GM19452 (cell line): ENCODE results near the gene HAAO.
A peak's percentile ranks its signal among the peaks of the same experiment; 100 is the strongest.

Experiments
- ATAC-seq: cut with Tn5 transposase; IDR thresholded peaks from one replicate; pipeline ENCODE4 v1.9.1; 2021; ENCODE audit not compliant: unreplicated experiment

The HAAO gene

DNA sequence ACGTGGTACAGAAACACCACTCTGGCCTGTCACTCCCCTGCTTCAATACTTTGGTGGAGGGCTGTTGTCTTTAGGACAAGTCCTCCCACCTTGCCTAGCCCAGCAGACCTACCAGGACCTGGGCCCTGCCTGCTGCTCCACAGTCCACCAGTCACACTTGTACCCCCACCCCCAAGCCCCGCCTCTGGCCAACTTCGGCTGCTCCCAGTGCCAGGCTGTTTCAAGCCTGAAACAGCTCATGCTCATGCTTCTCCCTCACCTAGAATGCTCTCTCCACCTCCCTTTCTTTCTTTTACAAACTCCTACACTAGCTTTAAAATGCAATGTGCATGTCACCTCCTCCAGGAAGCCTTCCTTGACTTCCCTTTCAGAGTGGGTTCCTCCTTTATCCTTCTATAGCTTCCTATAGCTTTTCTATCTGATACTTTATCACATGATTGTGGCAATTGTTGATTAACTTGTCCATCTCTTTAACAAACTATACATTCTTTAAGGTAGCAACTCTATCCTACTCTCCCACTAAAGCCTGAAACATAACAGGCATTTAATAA, 23.6 kb downstream of the HAAO start:
- no peak for ATAC-seq

DNA sequence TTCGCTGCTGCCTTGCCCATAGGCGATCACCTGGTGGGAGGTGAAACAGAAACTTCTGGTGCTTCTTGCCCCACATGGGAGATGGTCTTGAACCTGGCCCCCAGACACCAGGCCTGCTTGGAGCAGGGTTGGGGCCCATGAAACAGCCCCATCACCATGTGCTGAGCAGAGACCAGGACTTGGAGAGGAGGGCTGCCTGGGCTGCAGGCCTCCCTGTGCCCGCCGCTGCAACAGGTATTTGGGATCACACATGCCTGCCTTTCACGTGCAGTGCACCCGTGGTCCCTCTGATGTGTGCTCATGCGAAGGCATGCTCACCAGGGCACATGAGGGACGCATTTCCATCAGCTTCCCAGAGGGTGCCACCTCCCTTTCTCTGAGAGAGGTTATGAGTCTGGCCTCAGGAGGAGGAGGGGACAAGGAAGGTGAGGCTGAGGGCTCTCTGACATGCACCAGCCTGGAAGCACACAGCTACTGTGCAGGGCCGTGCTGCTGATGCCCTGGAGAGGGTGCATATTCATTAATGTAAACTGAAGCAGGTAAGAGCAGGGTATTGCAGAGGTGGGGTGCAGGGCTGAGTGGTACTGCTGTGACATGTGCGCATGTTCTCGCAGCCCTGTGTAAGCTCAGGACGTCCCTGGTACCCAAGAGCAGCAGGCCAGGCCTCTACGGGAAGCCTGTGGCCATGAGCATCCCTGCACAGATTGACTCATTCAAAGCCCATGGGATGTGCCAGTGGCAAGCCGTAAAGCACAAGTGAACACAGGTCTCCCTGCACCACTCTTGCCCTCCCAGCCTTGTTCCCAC, 24.3 kb downstream of the HAAO start:
- no peak for ATAC-seq

DNA sequence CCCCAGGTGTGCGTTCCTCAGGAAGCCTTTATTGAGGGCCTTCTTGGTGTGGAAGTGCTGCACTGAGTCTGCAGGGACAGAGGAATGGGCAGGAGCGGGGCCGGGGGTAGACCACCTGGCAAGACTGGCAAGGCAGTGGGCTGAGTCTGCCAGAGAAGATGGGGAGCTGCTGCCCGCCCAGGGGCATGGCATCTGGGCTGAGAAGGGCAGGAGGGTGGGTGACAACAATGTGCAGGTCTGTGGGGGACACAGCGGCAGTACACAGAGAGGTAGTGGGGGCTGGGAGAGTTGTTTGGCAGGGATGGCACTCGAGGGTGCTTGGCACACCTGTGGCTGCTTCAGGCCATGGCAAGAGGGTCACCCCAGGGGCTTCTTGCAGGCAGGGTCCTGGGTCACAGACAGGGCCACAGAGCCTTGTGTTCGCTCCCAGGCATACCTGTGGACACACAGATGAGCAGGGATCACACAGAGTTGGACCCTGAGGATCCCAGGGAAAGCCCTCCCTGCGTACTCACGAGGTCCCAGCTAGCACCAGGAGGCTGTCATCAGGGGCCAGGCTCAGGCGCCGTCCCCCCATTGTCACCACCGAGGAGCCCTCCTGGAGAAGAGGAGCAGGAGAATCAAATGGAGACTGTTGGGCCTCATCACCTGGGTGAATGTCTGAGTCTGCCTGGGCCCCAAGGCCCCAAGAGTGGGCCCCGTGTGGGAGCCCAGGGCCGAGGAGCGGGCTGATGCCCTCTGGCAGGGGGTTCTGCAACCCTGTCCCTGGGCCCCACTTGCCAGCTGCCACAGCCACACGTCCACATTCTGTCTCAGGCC, 25.1 kb downstream of the HAAO start:
- no peak for ATAC-seq

DNA sequence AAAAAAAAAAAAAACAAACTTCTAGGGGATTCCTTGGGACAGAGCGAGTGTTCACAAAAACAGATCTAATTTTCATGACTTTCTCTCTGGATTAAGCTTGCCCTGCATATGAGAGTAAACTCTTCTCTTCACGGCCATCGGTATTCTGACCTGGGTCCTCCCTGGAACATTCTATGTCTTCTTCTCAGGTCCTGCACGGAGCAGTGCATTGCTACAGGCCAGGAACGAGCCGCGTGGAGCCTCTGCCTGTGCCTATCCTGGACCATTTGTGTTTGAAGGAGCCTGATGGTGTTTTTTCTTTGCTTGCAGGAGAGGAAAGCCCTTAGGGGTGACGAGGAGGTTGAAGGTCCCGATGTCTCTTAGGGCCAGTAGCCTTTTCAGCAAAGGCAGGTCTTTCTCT, 26.7 kb downstream of the HAAO start:
- no peak for ATAC-seq

DNA sequence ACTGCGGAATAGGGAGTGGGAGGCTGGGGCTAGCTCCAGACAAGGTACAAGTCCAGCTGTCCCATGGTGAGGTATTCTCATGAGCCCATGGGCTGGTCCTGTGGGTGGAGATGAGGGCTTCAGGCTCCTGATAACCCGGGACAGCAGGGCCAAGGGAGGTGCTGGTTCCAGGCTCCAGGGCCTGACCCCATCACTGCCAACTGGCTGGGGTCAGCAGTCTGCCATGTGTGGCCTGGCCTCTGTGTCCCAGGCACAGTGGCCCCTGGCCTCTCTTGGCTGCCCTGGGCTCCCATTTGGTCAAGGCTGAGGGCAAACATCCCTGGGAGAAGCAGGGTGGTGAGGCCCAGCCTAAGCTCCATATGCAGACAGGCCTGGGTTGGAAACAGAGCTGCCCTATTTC, 27.5 kb downstream of the HAAO start:
- no peak for ATAC-seq

DNA sequence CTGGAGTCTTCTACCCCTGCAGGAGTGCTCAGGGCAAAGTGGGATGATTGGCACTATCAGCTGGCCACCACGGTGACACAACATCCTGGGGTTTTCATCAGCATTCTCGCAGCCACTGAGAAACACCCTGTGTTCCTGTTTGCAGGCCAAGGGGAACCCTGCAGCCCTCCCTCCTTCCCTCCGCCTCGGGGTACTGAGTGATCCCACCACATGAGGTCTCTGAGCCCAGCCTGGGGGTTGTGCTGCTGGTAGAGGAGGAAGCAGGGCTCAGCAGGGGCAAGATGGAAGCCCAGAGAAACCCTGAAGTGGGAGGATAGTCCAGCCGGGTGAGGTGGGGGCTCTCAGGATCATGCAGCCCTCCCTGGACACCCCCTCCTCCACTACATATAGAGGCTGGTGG, 28.3 kb downstream of the HAAO start, which contains the start of gene OXER1:
TSS of gene OXER1 (minus strand) at position 40 of the 400 bp plus-strand sequence. CDS start 73 bp downstream, outside the sequence.
- ATAC-seq, result no peak

DNA sequence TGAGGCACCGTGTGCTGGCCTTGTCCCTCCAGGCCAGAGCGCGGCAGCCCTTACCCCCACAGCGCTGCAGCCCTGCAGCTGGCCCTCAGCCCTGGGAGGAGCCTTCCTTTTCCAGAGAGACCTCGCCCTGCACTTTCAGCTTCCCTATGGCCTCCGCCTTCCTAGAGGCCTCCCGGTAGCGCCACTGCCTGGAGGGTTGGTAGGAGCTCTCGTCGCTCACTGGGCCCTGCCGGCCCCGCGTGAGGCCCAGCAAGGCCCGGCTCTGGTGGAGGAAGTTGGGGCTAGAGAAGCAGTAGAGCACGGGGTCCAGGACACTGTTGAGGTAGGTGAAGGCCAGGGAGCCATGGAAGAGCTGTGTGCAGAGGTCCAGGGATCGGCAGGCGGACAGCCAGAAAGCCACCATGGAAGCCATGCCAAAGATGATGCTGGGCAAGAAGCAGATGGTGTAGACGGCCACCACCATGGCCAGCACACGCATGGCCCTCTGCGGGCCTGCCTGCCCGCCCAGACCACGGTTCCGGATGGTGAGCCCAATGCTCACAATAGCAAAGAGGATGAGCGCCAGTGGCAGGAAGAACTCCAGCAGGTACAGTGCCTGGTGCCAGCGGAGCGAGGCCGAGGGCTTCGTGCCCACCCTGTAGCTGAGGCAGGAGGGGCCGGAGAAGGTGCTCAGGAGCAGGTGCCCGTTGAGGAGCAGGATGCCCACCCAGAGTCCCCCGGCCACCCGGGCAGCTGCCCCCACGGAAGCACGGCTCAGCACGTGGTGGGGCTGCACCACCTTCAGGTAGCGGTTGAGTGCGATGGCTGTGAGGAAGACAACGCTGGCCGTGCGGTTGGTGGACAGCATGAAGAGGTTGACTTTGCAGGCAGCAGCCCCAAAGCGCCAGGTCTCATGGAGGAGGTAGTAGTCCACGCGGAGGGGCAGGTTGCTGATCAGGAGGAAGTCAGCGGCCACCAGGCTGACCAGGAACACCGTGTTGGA, 29.3 kb downstream of the HAAO start:
- no peak for ATAC-seq

DNA sequence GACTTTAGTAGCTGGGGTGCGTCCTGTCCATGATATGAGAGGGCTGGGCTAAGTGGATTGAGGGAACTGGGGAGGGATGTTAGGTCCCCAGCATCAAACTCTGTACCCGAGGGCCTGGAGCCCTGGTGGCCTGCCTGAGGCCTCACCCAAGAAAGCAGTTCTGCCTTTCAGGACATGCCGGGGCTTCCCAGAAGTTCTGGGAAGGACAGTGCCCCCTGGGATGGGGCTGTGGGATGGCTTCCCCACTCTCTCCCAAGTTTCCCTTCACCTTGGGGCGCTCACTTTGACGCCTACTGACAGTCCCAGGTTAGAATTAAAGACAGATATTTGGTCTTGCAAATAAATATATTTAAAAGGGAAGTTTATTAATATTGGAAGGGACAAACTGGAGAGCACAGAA, 30.2 kb downstream of the HAAO start:
- no peak for ATAC-seq

DNA sequence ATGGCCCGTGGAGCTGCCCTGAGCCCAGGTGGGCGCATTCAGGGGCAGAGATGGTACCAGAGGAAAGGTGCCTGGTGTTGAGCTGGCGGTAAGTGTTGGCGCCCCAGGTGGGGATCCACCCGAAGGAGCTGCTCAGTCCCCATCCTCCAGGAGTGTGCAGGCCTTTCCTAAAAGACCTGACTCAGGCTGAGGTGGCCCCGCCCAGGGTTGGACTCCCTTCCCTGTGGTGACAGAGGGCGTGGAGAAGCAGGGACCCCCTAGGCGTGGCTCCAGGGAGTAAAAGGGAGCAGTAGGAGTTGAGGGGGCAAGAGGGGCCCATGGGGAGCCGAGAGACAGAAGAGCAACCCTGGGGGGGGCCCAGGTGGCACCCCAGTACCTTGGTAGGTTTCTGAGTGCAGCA, 30.8 kb downstream of the HAAO start:
- ATAC-seq, result no peak

DNA sequence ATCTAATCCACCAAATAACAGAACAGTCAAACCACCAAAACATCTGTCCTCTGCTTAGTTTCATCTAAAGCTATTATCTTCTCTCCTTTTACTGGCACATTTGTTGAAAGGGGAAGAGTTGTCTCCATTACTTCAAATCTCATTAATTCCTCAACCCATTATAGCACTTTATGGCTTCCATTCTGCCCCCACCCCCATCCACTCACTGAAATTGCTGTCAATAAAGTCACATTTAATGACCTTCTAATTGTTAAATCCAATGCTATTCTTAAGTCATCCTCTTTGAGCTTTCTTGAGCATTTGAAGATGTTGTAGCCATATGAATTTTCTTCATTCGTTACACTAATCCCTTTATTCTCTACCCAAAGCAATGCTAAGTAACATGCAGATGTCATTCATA, 33.6 kb downstream of the HAAO start:
- ATAC-seq, result no peak

DNA sequence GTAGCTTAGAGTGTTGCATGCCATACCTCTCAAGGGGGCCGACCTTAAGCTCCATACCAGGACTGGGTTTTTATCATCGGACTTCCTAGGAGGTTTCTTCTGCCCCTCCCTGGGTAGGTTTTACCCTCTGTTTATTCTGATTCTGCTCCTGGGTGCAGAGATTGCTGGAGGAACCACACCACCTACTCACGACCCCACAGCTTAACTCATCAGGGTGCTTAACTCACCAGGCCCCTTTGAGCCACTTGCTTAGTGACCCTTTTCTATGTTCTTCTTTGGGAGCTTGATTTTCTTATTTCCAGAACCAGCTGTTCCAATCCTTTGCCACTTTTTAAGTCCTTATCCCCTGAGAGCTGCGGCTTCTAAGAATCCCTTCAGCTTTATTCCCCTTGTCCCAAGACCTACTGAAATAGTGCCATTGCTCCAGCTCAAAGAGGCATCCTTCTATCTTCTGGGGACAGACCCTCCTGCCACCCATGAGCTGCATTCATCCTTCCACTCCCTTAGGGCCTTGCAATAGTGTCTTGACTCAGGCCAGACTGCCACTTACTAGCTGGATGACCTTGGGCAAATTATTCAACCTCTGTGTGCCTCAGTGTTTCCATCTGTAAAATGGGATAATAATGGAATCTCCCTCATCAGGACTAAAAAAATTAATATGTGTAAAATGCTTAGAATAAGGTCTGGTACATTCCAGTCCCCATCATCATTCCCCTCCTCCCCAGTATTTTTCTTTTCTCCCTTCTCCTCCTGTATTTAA, 34.2 kb downstream of the HAAO start:
- no peak for ATAC-seq

DNA sequence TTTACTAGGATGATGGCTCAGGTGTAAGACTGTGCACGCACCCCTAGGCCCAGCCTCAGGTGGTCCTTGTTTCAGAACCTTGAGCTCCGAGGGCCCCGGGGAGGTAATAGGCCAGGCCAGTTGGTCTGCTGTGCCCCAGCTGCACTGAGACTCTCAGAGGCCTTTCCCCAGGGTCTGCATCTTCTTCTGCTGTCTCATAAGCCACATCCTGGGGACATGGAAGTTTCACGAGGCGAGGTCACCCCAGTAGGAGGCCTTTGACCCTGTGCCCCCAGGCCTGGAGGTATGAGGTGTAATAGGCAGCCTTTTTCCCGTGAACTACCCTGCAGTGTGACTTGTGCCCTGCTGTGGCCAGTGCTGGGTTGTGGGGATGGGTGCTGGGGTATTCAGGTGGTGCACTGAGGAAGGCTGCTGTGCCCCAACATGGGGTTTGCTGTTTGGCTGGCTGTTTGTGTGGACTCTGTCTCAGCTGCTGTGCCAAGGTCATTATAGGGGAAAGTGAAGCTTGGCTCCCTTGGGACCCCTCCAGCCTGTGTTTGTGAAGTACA, 35.3 kb downstream of the HAAO start:
- ATAC-seq, result no peak

DNA sequence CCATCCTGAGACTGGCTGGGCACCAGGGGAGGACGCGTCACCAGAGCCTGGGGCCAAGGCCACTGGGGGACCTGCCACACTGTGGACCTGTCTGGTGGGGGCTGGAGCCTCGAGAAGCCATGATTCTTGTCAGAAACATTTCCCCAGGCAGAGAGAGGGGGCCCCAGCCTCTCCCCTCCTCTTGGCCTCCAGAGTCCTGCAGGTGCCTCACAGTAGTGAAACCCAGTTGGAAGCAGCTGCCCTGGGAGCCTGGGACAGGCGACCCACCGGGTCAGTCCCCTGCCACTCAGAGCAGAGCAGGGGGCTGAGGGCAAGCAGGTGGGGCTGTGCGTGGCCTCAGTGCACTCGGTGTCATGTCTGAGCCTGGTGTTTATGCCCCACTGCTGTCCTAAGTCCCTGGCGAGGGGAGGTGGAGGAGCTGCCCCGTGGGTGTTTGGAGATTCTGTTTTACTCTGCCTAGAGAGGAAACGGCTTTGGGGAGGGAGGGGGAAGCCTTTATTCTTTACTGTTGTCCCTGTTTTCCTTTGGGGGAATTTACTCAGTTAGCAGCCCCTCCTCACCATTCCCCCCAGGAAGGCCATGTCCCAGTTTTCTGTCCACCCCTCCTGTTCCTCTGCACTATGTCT, 36.1 kb downstream of the HAAO start:
- no peak for ATAC-seq

DNA sequence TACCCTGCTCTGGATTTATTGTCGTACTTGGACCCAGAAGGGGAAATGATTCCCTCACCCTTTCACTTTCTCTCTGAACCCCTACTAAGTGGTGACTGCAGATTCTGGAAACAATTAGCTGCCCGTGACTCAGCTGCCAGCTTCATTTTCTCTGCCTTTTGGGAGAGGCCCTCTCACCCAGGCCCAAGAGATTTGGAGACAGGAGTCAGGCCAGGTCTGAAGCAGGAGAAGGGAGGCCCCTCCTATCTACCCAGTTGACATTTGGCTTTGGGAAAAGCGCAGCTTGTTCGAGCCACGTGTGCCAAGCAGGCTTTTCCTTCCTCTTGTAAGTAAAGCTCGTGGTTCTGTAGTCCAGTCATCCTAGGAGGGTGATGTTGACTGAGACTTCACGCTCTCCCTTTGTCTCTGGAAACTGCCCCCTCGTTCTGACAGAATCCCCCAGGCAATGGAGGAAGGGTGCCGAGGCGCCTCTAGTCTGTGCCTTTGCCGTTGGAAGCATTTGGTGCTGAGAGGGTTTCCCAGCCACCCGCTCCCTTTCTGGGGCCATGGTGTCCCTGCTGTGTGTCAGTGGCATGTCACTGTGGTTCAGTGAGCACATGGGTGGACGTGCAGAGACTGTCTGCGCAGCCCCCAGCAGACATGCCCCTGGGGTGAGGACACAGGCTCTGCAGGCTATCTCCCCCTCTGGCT, 37.0 kb downstream of the HAAO start:
- no peak for ATAC-seq

DNA sequence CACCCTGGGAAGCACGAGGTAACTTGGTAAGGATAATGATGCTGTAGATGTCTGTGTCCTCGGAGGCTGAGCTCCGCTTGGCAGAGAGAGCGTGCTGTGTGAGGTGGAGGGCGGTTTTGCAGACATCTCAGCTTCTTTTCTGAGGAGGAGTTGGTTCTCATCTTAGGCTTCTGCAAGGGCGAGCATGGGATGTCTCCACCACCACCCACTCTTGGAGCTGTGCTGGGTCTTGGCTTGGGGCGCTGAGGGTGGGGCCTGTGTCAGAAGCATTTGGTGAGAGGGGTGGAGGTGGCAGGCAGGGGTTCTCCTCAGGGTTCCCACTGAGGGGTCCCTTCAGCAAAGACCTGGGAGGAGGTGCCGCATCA, 37.6 kb downstream of the HAAO start:
- ATAC-seq, result no peak

DNA sequence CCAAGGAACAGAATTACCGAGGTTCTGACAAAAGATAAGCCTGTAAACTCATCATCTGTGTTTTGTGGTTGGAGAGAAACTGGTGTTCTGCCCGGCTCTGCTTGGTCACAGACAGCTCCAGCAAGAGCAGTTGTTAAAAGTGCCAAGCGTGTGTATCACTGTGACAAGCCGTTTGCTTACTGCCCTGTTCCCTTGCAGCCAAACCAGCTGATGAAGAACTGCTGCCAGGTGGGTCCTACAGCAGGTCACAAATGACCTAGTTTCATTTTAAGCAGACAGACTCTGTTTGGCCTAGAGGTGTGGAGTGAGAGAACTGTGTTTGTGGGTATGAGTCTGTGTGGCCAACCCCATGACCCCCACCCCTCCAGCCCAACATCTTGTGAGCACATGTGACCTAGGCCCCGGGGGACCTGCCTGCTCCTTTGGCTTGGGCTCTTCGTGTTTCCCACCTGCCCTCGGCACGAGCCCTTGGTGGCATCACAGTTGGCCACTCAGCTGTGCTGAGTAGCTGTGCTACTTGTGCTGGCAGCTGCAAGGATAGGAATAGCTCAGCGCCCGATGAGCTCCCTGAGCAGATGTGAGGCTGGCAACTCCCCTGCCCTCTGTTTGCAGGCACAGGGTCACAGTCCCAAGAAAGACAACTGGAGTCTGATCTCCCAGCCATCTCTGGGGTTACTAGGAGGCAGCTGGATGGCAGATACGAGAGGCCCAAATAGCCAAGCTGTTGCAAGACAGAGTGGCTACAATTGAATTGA, 38.2 kb downstream of the HAAO start:
- ATAC-seq, result peak; percentile 71

DNA sequence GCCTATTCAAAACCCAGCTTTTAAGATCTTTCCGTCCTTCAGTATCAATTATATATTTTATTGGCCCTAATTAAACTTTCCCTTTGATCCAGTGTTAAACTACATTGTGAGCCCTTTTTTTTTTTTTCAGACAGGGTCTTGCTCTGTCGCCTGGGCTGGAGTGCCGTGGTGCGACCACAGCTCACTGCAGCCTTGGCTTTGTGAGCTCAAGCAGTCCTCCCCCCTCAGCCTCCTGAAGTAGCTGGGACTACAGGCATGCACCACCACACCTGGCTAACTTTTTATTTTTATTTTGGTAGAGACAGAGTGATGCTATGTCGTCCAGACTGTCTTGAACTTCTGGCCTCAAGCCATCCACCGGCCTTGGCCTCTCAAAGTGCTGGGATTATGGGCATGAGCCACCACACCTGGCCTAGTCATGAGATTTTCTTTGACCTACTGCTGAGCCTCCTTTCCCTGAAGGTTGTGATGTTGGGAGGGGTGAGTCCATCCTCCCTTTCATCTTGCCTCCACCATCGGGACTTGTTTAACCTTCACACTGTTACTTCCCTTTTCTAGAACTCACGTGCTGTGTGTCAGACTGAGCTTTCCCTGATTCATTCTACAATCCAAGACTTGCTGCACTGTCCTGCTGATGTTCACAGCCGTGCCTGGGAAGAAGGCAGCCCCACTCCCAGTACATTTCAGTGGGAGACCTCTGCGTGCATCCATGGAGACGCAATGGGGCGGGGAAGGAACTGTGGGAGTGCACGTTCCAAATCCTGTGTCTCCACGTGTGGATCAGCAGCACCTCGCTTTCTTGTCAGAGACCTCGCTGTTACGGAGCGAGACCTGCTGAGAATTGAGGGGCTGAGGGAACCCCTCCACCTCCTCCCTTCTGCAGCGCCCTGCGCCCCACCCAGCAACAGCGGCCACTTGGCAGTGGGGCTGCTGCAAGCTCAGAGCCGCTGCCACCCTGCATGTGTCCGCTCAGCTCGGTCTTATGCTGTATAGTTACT, 39.3 kb downstream of the HAAO start:
- no peak for ATAC-seq
